ENCODE data around the gene PTPRK.

PTPRK gene

GRCh38 chr6:128494440-128494839 lies 26.0 kb downstream of the PTPRK start:
- Histone ChIP-seq H3K9ac (ENCODE audit: low read length) (no peak overlapping the region), H3F3A (ENCODE audit: insufficient read depth, low read length) (no peaks in the 10 kb centered on the region), H3K9me3 (ENCODE audit: low read length) (no peaks in the 10 kb centered on the region), H3K4me1 (ENCODE audit: insufficient read depth, low read length, severe bottlenecking) (no peaks in the 10 kb centered on the region), H3K4me3 (ENCODE audit: low read depth, low read length, poor library complexity, severe bottlenecking) (no peak overlapping the region), H3K36me3 (ENCODE audit: insufficient read depth, low read length) (no peaks in the 10 kb centered on the region), H2AFZ (ENCODE audit: low read length) (no peak overlapping the region), H3K27ac (ENCODE audit: low read depth, low read length, poor library complexity, severe bottlenecking) (no peak overlapping the region), H3K79me2 (ENCODE audit: insufficient read depth, low read length) (no peaks in the 10 kb centered on the region), H3K27me3 (ENCODE audit: insufficient read depth, low read length) (no peaks in the 10 kb centered on the region), H3K4me2 (ENCODE audit: low read length) (no peak overlapping the region), H3K9me2 (ENCODE audit: low read depth, low read length) (no peaks in the 10 kb centered on the region), H4K20me1 (ENCODE audit: insufficient read depth, low read length) (no peaks in the 10 kb centered on the region)
- TF ChIP-seq CTCF (IDR thresholded peaks at IDR 0.05; ENCODE audit: low read length), result no peak
- no peak for TF ChIP-seq EZH2 (IDR thresholded peaks at IDR 0.05; ENCODE audit: borderline replicate concordance, low read length)

- TF ChIP-seq CTCF (IDR thresholded peaks at IDR 0.05; ENCODE audit: low read length) (no peak), EZH2 (IDR thresholded peaks at IDR 0.05; ENCODE audit: borderline replicate concordance, low read length) (no peak)
- no peak overlapping the region for H3K27ac ChIP-seq (ENCODE audit: low read depth, low read length, poor library complexity, severe bottlenecking)
- no peak overlapping the region for H3K4me2 ChIP-seq (ENCODE audit: low read length)
Measured at GRCh38 chr6:128493877-128494276, 26.5 kb downstream of the PTPRK start.

GRCh38 chr6:128492386-128492785 lies 28.0 kb downstream of the PTPRK start:
- Histone ChIP-seq H3K27me3 (ENCODE audit: insufficient read depth, low read length) (no peaks in the 10 kb centered on the region), H4K20me1 (ENCODE audit: insufficient read depth, low read length) (no peaks in the 10 kb centered on the region), H3K4me3 (ENCODE audit: low read depth, low read length, poor library complexity, severe bottlenecking) (no peak overlapping the region), H3K4me1 (ENCODE audit: insufficient read depth, low read length, severe bottlenecking) (no peaks in the 10 kb centered on the region), H3K27ac (ENCODE audit: low read depth, low read length, poor library complexity, severe bottlenecking) (no peak overlapping the region), H3K9me2 (ENCODE audit: low read depth, low read length) (no peaks in the 10 kb centered on the region), H3F3A (ENCODE audit: insufficient read depth, low read length) (no peaks in the 10 kb centered on the region), H3K79me2 (ENCODE audit: insufficient read depth, low read length) (no peaks in the 10 kb centered on the region), H2AFZ (ENCODE audit: low read length) (no peak overlapping the region), H3K4me2 (ENCODE audit: low read length) (no peak overlapping the region), H3K36me3 (ENCODE audit: insufficient read depth, low read length) (no peaks in the 10 kb centered on the region), H3K9me3 (ENCODE audit: low read length) (no peaks in the 10 kb centered on the region), H3K9ac (ENCODE audit: low read length) (no peak overlapping the region)
- TF ChIP-seq CTCF (IDR thresholded peaks at IDR 0.05; ENCODE audit: low read length) (no peak), EZH2 (IDR thresholded peaks at IDR 0.05; ENCODE audit: borderline replicate concordance, low read length) (no peak)

More at GRCh38 chr6:128493877-128494276, 26.5 kb downstream of the PTPRK start:
- H3K9me3 ChIP-seq (ENCODE audit: low read length), result no peaks in the 10 kb centered on the region
- no peaks in the 10 kb centered on the region for H3K4me1 ChIP-seq (ENCODE audit: insufficient read depth, low read length, severe bottlenecking)
- H3F3A ChIP-seq (ENCODE audit: insufficient read depth, low read length), result no peaks in the 10 kb centered on the region
- no peak overlapping the region for H3K4me3 ChIP-seq (ENCODE audit: low read depth, low read length, poor library complexity, severe bottlenecking)
- H4K20me1 ChIP-seq (ENCODE audit: insufficient read depth, low read length), result no peaks in the 10 kb centered on the region
- no peaks in the 10 kb centered on the region for H3K36me3 ChIP-seq (ENCODE audit: insufficient read depth, low read length)
- H3K27me3 ChIP-seq (ENCODE audit: insufficient read depth, low read length), result no peaks in the 10 kb centered on the region
- H3K9me2 ChIP-seq (ENCODE audit: low read depth, low read length), result no peaks in the 10 kb centered on the region
- no peak overlapping the region for H2AFZ ChIP-seq (ENCODE audit: low read length)
- H3K9ac ChIP-seq (ENCODE audit: low read length), result no peak overlapping the region
- H3K79me2 ChIP-seq (ENCODE audit: insufficient read depth, low read length), result no peaks in the 10 kb centered on the region
